ENCODE results near the gene CTNNBIP1.

DNA sequence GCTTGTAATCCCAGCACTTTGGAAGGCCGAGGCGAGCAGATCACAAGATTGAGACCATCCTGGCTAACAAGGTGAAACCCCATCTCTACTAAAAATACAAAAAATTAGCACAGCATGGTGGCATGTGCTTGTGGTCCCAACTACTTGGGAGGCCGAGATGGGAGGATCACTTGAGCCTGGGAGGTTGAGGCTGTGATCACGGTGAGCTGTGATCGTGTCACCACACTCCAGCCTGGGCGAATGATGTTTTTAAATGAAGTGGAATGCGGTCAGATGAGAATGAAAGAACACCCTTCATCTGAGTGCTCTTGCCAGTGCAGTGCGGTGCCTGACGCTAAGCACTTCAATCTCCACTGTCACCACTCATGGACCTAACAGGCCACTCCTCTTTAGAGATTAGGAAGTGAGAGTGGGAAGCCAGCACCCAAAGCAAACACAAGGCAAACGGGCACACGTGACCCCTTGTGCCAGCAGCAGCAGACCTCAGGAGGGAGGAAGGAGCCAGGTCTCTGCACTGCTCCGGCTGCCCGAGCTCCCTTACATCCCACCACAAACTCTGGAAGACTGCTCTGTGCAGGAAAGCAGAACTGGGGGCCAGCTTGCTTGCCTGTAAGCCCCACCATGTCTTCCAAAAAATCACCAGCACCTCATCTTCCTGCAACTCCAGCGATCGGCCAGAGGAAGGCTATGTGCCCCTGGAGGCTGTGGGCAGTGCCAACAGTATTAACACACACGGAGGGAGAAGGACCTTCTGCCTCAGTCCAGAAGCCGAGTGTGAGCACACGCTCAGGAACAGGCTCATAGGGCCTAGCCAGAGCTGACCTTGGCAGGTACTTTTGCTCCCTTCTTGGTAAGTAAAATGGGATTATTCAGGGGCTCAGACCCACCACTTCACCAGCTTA lies 9.7 kb downstream of the CTNNBIP1 start:
- no peak for TF ChIP-seq POLR2A (IDR thresholded peaks at IDR 0.05)
- TF ChIP-seq, protein P1, sequence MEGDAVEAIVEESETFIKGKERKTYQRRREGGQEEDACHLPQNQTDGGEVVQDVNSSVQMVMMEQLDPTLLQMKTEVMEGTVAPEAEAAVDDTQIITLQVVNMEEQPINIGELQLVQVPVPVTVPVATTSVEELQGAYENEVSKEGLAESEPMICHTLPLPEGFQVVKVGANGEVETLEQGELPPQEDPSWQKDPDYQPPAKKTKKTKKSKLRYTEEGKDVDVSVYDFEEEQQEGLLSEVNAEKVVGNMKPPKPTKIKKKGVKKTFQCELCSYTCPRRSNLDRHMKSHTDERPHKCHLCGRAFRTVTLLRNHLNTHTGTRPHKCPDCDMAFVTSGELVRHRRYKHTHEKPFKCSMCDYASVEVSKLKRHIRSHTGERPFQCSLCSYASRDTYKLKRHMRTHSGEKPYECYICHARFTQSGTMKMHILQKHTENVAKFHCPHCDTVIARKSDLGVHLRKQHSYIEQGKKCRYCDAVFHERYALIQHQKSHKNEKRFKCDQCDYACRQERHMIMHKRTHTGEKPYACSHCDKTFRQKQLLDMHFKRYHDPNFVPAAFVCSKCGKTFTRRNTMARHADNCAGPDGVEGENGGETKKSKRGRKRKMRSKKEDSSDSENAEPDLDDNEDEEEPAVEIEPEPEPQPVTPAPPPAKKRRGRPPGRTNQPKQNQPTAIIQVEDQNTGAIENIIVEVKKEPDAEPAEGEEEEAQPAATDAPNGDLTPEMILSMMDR (IDR thresholded peaks at IDR 0.05) = no peak

All from lower leg skin (tissue), 3 donors.